Lung (tissue), 12 donors: ENCODE data around the gene VPS41. TPM values are rescaled to one million over a fixed set of nuclear protein-coding genes. Genes with fewer than 3 reads are reported as not detected.
"Not testable (repeated sequence)": the region's sequence is repeated elsewhere in the genome, so short reads cannot be mapped to it uniquely, and the experiment has no call there.

Experiments
- ATAC-seq: fragments of 200-7000 bp; cut with Tn5 transposase; one replicate; pipeline ENCODE4 v1.9.1; 2020; ENCODE audit warnings: moderate number of reproducible peaks; ENCODE audit not compliant: insufficient read depth, low FRiP score
- DNase-seq, 3 donors: peaks; one replicate each; pipeline ENCODE4 v3.0.0-alpha.2; 2013 to 2017
- H3K27ac ChIP-seq, 2 donors: one replicate each; pipeline ENCODE4 v1.5.1; 2013; ENCODE audit warnings: mild to moderate bottlenecking in 2 of 2, moderate library complexity in 2 of 2, control low read depth in 1 of 2, inconsistent platforms in 1 of 2, low read depth in 1 of 2, low read length in 1 of 2
- H3K27me3 ChIP-seq, 3 donors: one replicate each; pipeline ENCODE4 v1.5.1; 2013; ENCODE audit warnings: low read length in 2 of 3; ENCODE audit not compliant: control insufficient read depth in 3 of 3, insufficient read depth in 3 of 3
- H3K36me3 ChIP-seq, 4 donors: one replicate each; pipeline ENCODE4 v1.5.1; 2013; ENCODE audit warnings: low read length in 4 of 4, mild to moderate bottlenecking in 1 of 4, moderate library complexity in 1 of 4; ENCODE audit not compliant: control insufficient read depth in 4 of 4, insufficient read depth in 4 of 4
- H3K4me1 ChIP-seq, 5 donors: one replicate each; pipeline ENCODE4 v1.5.1; 2013; ENCODE audit warnings: low read length in 5 of 5, mild to moderate bottlenecking in 2 of 5, moderate library complexity in 1 of 5; ENCODE audit not compliant: control insufficient read depth in 5 of 5, insufficient read depth in 5 of 5
- H3K4me3 ChIP-seq: one replicate; pipeline ENCODE4 v1.5.1; 2013; ENCODE audit warnings: mild to moderate bottlenecking, control low read depth, moderate library complexity
- H3K9ac ChIP-seq, 2 donors: one replicate each; pipeline ENCODE4 v1.5.1; 2013; ENCODE audit warnings: low read length in 2 of 2, control low read depth in 1 of 2; ENCODE audit not compliant: insufficient read depth in 1 of 2
- H3K9me3 ChIP-seq, 4 donors: one replicate each; pipeline ENCODE4 v1.5.1; 2013; ENCODE audit warnings: low read length in 3 of 4, mild to moderate bottlenecking in 1 of 4, moderate library complexity in 1 of 4; ENCODE audit not compliant: control insufficient read depth in 4 of 4, insufficient read depth in 3 of 4
- WGBS, 2 donors: extraction: QIAGEN DNeasy Blood & Tissue Kit; methylation state at CpG; one replicate each; pipeline ENCODE4 v1.1.7; 2013; 5-methylcytosine and 5-hydroxymethylcytosine counted together
- polyA plus RNA-seq, 2 donors: library from polyadenylated mRNA; stranded (reverse); fragments of 200-250 nt; gene quantifications; one replicate each; pipeline ENCODE4 v1.2.1, GENCODE V29; 2013
- total RNA-seq, 2 donors: library from RNA; depleted of rRNA in 1 of 2; stranded (reverse); fragments of >200 nt in 1 of 2; gene quantifications; one replicate each; pipeline ENCODE4 v1.2.1, GENCODE V29; 2014 to 2021
- TF ChIP-seq, protein P1 (sequence below): IDR thresholded peaks from 2 replicates; pipeline ENCODE4 v1.5.1; 2012; ENCODE audit warnings: mild to moderate bottlenecking; ENCODE audit errors: control extremely low read depth, extremely low read depth
- donor health status: control.
- donor health status: control.
- donor health status: Bipolar disorder and iron deficiency.
- donor health status: healthy.
- donor health status: DM: yes; HTN: yes; CAD: no.

Gene VPS41
- total and polyA plus RNA-seq, 4 donors: 13.8 to 88.6 (median 48.1) TPM

DNA sequence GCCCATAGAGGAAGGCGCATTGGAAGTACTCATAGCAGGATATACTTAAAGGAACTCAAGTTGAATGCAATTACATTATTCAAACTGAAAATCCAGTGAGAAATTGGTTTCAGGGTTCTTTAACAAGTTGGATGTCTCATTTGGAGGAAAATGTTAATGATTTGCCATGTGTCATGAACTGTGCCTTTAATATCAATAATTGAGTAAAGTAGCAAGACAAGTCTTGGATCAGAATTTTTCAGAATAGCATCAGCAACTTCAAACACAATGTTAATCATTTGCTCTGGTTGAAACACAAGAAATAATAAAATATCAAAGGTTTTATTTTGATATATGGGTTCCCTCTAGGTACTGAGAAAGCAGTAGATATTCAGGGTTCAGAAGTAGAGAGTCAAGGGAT, 44.2 kb upstream of the VPS41 start:
- no peak for ATAC-seq
- H3K9ac ChIP-seq: no peak overlapping the region
- H3K4me1 ChIP-seq: no peaks in the 10 kb centered on the region
- no peaks in the 10 kb centered on the region for H3K36me3 ChIP-seq
- WGBS, 2 donors: 97 to 98% methylated on average over 1 of the region's 1 CpG
- H3K27ac ChIP-seq: no peak overlapping the region
- TF ChIP-seq, protein P1, sequence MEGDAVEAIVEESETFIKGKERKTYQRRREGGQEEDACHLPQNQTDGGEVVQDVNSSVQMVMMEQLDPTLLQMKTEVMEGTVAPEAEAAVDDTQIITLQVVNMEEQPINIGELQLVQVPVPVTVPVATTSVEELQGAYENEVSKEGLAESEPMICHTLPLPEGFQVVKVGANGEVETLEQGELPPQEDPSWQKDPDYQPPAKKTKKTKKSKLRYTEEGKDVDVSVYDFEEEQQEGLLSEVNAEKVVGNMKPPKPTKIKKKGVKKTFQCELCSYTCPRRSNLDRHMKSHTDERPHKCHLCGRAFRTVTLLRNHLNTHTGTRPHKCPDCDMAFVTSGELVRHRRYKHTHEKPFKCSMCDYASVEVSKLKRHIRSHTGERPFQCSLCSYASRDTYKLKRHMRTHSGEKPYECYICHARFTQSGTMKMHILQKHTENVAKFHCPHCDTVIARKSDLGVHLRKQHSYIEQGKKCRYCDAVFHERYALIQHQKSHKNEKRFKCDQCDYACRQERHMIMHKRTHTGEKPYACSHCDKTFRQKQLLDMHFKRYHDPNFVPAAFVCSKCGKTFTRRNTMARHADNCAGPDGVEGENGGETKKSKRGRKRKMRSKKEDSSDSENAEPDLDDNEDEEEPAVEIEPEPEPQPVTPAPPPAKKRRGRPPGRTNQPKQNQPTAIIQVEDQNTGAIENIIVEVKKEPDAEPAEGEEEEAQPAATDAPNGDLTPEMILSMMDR: no peak
- H3K9me3 ChIP-seq: no peaks in the 10 kb centered on the region
- H3K27me3 ChIP-seq: no peaks in the 10 kb centered on the region
- no peak overlapping the region for H3K4me3 ChIP-seq
- DNase-seq: no peak

DNA sequence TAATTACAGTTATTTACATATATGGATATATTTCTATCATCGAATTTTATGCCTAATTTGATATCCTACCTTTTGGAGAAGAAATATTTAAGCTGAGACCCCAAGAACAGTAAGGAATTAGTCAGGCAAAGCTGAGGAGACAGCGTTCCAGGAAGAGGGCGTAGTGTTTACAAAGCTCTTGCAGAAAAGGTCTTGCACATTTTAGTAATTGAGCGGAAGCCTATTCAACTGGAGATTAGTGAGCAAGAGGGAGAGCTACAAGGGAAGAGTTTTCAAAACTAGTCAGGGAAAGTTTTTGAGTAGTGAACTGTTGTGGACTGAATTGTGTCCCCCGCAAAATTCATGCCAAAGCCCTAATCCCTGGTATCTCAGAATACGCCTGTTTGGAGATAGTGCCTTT, 42.2 kb upstream of the VPS41 start:
- no peak for DNase-seq

DNA sequence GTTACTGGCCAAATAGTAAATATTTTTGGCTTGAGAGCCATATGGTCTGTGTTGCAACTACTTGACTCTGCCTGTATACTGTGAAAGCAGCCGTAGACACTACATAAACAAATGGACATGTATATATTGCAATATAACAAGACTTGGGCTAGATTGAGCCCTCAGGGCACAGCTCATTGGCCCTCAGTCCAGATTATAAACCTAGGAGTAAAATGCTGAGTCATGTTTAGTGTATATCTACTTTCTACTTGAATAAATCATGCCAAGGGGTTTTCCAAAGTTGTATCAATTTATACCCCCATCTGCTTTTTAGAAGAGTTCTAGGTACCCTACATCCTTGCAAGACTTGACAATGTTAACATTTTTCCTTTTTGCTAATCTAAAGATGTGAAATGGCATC, 41.3 kb upstream of the VPS41 start:
- no peak overlapping the region for H3K27ac ChIP-seq
- WGBS, 2 donors: 51 to 67% methylated on average over 1 of the region's 1 CpG
- no peaks in the 10 kb centered on the region for H3K36me3 ChIP-seq
- no peaks in the 10 kb centered on the region for H3K4me1 ChIP-seq
- no peak for ATAC-seq
- no peak overlapping the region for H3K4me3 ChIP-seq
- H3K9ac ChIP-seq: no peak overlapping the region
- no peak for DNase-seq
- H3K9me3 ChIP-seq: no peaks in the 10 kb centered on the region
- TF ChIP-seq, protein P1: no peak
- H3K27me3 ChIP-seq: no peaks in the 10 kb centered on the region

More for the DNA sequence above, 42.2 kb upstream of the VPS41 start:
- TF ChIP-seq, protein P1: no peak
- H3K27ac ChIP-seq: no peak overlapping the region
- H3K9ac ChIP-seq: no peak overlapping the region
- no peak overlapping the region for H3K4me3 ChIP-seq
- ATAC-seq: no peak
- 72 to 88% methylated on average over 6 of the region's 6 CpGs for WGBS, 2 donors
- H3K4me1 ChIP-seq: no peaks in the 10 kb centered on the region
- H3K36me3 ChIP-seq: no peaks in the 10 kb centered on the region
- H3K9me3 ChIP-seq: no peaks in the 10 kb centered on the region
- H3K27me3 ChIP-seq: no peaks in the 10 kb centered on the region

DNA sequence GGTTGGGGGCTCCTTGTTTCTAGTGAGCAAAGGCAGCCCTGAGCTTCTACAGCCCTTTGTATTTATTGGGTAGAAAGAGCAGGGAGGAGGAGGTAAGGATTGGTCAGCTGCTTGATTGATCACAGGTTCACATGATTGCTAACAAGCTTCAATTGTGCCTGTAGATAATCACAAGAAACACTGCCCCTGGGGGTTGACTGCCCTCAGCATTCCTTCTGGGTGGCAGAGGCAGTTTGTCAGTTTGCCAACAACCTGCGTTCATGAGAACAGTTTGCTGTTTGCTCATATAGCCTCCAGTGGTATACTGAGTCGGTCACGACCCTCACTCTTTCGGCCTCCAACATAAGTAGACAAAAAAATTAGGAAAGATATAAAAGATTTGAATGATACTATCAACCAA, 38.5 kb upstream of the VPS41 start:
- H3K36me3 ChIP-seq, ATAC-seq, H3K9me3 ChIP-seq, H3K9ac ChIP-seq, H3K27me3 ChIP-seq, H3K27ac ChIP-seq, H3K4me3 ChIP-seq, DNase-seq, H3K4me1 ChIP-seq: not testable (repeated sequence)
- 87 to 89% methylated on average over 4 of the region's 4 CpGs for WGBS, 2 donors
